NCI-H526 treated with DMSO at 0.1 percent for 48 hours (cell line): ENCODE measurements around the gene U2AF1L4.
"Not testable (repeated sequence)": the region's sequence is repeated elsewhere in the genome, so short reads cannot be mapped to it uniquely, and the experiment has no call there.

Experiments
- DNase-seq: peaks from one replicate; lab custom pipeline; 2025; lab: John Stamatoyannopoulos, UW

Gene U2AF1L4

GRCh38 chr19:35780717-35781116 lies 35.5 kb upstream of the U2AF1L4 start:
- DNase-seq = no peak

DNA sequence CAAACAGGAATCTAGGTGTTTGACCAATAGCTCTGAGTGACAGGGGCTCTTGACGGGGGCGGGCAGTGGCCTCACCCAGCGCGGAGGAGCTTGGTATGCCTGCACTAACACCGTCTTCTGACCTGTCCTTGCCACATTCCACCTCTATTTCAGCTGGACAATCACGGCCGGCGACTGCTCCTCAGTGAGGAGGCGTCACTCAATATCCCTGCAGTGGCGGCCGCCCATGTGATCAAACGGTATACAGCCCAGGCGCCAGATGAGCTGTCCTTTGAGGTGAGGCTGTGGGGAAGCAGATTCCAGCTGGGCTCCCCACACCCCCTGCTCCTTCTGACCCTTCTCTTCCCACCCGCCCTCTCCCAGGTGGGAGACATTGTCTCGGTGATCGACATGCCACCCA lies 34.8 kb upstream of the U2AF1L4 start:
- no peak for DNase-seq

DNA sequence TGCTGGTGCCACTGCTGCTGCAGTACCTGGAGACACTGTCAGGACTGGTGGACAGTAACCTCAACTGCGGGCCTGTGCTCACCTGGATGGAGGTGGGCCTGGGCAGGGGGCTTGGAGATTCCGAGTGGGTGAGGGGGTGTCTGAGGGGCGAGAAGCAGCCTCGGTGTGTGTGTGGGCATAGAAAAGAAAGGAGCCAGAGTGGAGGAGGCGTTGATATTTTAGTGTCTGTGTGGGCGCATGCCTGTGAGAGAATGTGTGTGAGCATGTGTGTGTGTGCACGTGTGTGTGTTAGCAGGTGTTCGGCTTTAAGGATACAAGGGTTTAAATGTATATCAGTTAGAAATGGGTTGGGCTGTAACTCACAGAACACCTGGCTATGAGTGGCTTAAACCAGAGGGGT lies 33.8 kb upstream of the U2AF1L4 start:
- no peak for DNase-seq

DNA sequence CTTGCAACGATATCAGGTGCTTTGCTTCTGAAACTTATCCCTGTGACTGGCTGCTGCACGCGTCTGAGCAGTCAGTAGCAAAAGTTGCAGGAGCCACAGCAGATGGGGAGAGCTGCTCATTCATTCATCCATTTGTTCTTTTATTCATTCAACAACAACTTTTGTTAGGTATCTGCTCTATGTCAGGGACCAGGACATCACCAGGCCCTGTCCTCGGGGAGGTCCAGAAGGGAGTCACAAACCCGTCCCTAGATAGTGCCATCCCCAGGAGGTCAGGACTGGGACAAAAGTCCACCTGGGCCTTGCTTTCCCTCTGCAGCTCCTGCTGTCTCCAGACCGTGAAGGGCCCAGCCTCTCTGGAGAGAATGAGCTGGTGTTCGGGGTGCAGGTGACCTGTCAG lies 32.7 kb upstream of the U2AF1L4 start:
- DNase-seq = no peak

DNA sequence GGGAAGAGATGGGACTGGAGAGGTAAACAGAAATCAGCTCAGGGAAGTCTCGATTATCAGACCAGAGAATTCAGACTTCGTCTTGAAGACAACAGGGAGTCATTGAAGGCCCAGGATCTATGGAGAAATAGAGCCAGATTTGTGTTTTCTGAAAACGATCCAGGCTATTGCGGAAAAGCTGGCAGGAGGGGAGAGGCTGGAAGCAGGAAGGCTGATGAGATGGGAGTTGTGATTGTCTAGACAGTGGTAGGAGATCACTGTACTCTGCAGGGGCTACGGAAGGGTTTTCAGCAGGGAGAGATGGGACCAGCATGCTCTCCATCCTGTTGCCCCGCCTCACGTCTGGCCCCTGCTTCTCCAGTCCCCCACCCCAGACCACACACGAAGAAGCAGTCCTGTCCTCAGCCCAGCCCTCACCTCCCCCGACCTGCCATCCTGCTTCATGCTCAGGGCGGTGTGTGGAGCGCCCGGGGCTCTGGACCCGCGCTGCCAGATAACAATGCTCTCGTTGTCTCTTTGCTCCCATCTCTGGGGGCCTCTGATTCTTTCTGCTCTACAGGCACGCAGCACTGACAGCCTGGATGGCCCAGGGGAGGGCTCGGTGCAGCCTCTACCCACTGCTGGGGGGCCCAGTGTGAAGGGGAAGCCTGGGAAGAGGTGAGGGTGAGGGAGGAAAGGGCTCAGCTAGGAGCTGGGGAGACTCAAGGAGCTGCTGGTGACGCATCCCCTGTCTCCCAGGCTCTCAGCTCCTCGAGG lies 32.0 kb upstream of the U2AF1L4 start:
- no peak for DNase-seq

DNA sequence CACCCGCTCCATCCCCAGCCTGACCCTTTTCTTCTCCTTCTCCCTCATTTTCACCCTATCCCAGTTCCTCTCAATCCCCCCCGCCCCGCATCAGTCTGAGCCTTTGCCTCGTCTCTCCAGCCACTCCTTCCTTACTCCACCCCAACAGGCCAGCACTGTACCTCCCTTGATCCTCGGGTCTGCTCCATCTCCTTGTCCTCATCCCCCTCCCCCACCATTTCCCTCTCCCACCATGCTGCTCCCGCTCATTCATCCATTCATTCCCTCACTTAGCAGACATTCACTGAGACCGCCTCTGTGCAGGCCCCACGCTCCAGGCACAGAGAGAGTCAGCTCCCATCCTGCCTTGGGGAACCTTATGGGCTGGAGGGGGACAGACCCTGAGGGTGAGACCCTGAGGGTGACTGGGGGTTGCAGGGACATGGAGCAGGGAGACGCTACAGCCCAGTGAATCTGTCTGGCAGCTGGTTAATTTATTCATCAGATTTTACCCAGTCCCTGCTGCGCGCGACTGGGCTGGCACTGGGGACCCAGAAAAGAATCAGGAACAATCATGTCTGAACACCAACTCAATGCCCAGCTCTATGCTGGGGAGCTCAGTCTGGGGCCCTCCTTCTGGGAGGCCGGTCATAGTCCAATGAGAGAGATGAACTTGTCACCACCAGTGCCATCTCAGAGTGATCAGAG lies 31.0 kb upstream of the U2AF1L4 start:
- no peak for DNase-seq

DNA sequence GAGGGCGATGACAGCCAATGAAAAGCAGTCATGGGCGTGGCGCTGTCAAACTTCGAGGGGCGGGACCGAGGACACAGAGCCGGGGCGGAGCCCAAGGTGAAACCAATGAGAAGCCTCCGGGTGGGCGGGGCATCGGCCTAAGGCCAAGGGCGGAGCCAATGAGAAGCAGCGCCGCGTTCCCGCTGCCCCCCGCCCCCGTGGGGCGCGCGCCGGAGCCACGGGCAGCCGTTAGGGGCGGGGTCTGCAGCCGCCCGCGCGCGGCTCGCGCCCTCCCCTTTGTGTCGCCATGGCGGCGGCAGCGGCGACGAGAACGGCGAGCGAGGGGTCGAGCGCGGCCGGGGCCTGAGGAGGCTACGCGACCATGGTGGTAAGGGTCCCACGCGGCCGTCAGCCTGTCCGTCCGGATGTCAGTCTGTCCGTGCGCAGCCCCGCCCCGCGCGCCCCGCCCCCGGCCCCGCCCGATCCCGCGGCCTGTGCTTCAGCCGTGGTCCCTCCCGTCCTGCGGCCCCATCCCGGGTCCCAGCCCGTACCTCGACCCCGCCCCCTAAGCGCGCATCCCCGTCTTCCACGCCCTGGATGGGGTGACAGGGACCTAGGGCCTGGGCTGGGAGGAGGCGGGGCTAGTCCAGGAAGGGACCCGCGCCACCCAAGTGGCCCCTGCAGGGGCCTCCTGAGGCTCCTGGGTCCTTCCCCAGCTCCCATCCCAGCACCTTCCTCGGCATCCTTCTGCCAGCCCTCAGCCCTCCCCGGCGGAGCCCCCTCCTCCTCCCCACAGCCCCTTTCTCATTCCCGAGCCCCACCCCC lies 30.3 kb upstream of the U2AF1L4 start, which contains the start of gene ARHGAP33:
Gene ARHGAP33, plus strand, starts transcription at position 267 of the 804 bp plus-strand sequence. Its CDS starts 95 bp downstream, at position 362.
- DNase-seq = peak; percentile 98

DNA sequence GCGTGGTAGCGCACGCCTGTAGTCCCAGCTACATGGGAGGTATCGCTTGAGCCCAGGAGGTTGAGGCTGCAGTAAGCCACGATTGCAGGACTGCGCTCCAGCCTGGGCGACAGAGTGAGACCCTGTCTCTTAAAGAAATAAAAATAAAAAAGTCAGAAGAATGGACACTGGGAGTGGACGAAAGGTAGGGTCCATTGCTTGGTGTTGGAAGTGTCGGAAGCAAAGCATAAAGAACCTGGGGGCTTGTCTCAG lies 29.8 kb upstream of the U2AF1L4 start:
- DNase-seq = no peak

GRCh38 chr19:35774274-35775045 lies 29.2 kb upstream of the U2AF1L4 start:
- DNase-seq = peak; percentile 36

- DNase-seq = no peak
Measured at GRCh38 chr19:35773020-35773806, 28.0 kb upstream of the U2AF1L4 start.

- not testable (repeated sequence) for DNase-seq
Measured at GRCh38 chr19:35772362-35772761, 27.1 kb upstream of the U2AF1L4 start.

GRCh38 chr19:35768082-35768421 lies 22.8 kb upstream of the U2AF1L4 start:
- no peak for DNase-seq

DNA sequence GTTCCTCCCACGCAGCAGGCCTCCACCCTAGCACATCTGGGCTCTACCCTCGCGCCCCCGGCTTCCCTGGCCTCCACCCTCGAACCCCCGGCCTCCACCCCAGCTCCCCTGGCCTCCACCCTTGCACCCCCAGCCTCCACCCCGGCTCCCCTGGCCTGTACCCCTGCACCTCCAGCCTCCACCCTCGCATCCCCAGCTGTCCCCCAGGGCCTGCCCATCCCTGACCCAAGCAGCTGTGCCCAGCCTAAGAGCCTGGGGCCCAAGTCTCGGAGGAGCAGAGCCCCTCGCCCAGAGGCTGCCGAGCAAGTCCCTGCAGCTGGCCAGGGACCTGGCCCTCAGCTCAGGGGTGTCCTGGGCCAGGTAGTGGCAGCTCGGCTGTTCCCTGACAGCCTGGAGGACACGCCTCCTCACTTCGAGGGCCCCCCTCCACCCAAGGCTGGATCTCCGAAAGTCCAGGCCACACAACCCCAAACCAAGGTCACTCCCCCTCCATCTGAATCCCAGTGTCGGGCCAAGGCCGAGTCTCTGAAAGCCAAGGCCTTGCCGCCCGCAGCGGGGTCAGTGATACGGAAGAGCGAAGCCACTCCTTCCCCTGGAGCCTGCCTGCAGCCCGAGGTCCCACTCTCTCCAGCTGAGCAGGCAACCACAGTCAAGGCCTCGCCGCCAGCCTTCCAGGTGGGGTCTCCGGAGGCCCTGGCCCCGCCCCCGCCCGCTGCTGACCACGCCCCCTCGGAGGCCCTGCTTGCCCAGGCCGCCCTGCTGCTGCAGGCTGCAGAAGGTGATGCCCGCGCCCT lies 22.3 kb upstream of the U2AF1L4 start:
- peak; percentile 31 for DNase-seq

GRCh38 chr19:35766571-35767104 lies 21.4 kb upstream of the U2AF1L4 start:
- no peak for DNase-seq

DNA sequence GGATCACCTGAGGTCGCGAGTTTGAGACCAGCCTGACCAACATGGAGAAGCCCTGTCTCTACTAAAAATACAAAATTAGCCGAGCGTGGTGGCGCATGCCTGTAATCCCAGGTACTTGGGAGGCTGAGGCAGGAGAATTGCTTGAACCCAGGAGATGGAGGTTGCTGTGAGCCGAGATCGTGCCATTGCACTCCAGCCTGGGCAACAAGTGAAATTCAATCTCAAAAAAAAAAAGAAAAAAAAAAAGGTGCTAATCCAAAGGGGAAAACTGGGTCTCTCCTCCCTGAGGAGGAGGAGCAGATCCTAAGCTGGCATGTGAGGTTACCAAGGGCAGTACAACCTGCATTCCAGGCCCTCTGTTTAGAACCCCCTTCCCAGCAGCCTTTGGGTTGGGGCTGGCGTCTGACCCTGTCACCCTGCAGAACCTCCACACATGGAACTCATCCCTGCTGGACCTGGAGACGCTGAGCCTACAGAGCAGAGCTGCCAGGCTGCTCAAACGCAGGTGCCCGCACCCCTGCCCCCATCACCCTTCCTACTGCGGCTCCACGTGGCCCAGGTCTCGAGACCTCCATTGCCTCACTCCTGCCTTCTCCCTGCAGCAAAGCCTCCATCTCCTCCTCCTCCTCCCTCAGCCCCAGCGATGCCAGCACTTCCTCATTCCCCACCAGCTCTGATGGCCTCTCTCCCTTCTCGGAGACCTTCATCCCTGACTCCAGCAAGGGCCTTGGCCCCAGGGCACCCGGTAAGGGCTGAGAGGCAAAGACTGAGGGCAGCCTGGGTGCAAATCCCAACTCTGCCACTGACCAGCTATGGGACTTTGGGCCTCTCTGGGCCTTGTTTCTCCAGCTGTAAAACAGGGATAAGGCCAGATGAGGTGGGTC lies 19.5 kb upstream of the U2AF1L4 start:
- no peak for DNase-seq

- no peak for DNase-seq
Measured at GRCh38 chr19:35760711-35761349, 15.6 kb upstream of the U2AF1L4 start.

GRCh38 chr19:35759697-35760096 lies 14.5 kb upstream of the U2AF1L4 start:
- DNase-seq = no peak

- peak; percentile 100 for DNase-seq
Measured at GRCh38 chr19:35757749-35758608, 12.8 kb upstream of the U2AF1L4 start, which contains the start of gene PROSER3. TSS of gene PROSER3 (plus strand) at chr19:35758176. CDS start at chr19:35758216, 40 bp downstream.
